ENCODE measurements around the gene LNPK. TPM values are rescaled to one million over a fixed set of nuclear protein-coding genes. Genes with fewer than 3 reads are reported as not detected.

LNPK gene
- total and polyA plus RNA-seq, 9 of the 15 experiments (the other 6 are each of a cell fraction or from before 2014, with no cell fraction given), result 6.4 to 40.4 (median 21.3) TPM

DNA sequence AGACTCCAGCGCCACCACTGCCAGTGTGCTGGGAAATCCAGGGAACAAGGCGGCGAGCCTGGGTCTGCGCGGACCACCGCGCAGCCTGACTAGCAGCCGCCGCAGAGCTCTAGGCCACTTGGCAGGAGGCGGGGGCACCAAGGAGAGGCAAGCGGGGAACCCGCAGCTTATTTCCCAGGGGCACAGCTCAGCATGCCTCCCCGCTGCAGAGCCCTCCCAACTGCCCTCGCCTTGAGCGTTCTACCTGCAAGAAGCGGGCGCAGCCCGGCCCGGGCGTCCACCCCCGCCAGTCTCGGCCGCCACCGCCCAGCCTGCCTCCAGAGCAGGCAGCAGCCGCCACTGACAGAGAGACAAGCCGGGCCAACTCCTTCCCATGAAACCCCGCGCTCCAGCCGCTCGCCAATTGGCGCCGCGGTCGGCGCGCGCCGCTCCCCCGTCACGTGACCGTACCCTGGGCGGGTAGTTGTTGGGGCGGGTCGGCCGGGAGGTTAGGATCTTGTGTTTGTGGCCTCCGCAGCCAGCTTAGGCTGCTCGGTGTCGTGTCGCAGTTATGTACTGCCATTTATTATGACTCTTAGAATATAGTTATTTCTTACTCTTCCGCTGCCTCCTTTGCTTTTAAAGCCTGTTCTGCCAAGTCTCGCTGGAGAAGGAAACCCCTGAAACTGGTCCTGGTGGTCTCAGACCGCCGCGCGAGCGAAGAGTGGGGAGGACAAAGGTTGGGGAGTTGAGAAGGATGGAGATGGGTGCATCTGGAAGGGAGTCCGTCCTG is at the start of gene LNPK (continued):
- no peak for TF ChIP-seq FOXA3 (CRISPR knock-in tag; conservative IDR thresholded peaks at IDR 0.05 in 1 of 2, IDR thresholded peaks at IDR 0.05 in 1 of 2)
- TF ChIP-seq SAFB2 (IDR thresholded peaks at IDR 0.05; ENCODE audit: borderline replicate concordance, low read depth, low read length, severe bottlenecking), result no peak
- TF ChIP-seq MYBL2 (IDR thresholded peaks at IDR 0.05; ENCODE audit: low read depth), result no peak
- TF ChIP-seq MYBL2 (CRISPR knock-in tag; IDR thresholded peaks at IDR 0.05; ENCODE audit: borderline replicate concordance), result no peak
- TF ChIP-seq HINFP (tag; conservative IDR thresholded peaks at IDR 0.05; ENCODE audit: low read depth), result 0 out of 2 replicates have a peak, but pooled peaks have one; percentile 30
- no peak for TF ChIP-seq SMC3 (conservative IDR thresholded peaks at IDR 0.05; ENCODE audit: insufficient read depth, low read depth, low read length)
- TF ChIP-seq, protein P1, sequence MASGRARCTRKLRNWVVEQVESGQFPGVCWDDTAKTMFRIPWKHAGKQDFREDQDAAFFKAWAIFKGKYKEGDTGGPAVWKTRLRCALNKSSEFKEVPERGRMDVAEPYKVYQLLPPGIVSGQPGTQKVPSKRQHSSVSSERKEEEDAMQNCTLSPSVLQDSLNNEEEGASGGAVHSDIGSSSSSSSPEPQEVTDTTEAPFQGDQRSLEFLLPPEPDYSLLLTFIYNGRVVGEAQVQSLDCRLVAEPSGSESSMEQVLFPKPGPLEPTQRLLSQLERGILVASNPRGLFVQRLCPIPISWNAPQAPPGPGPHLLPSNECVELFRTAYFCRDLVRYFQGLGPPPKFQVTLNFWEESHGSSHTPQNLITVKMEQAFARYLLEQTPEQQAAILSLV (tag; IDR thresholded peaks at IDR 0.05), result no peak
- TF ChIP-seq KDM5B (IDR thresholded peaks at IDR 0.05; ENCODE audit: insufficient replicate concordance, low read depth, low read length), result peak; percentile 94
- TF ChIP-seq TAF15 (IDR thresholded peaks at IDR 0.05; ENCODE audit: low read depth, low read length), result no peak
- TF ChIP-seq, protein P2, sequence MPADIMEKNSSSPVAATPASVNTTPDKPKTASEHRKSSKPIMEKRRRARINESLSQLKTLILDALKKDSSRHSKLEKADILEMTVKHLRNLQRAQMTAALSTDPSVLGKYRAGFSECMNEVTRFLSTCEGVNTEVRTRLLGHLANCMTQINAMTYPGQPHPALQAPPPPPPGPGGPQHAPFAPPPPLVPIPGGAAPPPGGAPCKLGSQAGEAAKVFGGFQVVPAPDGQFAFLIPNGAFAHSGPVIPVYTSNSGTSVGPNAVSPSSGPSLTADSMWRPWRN (IDR thresholded peaks at IDR 0.05; ENCODE audit: low read depth), result 0 out of 2 replicates have a peak, but pooled peaks have one; percentile 14
- TF ChIP-seq KAT2B (IDR thresholded peaks at IDR 0.05; ENCODE audit: low read depth, low read length), result no peak
- no peak for TF ChIP-seq ZC3H11A (IDR thresholded peaks at IDR 0.05; ENCODE audit: low read depth, low read length)
- TF ChIP-seq EGR1 (conservative IDR thresholded peaks at IDR 0.05), result peak; percentile 87
- TF ChIP-seq TBP (optimal IDR thresholded peaks at IDR 0.05; ENCODE audit: low read depth, low read length), result peak; percentile 79
- peak; percentile 25; the same call in 1 of the 2 replicates for TF ChIP-seq ZKSCAN1 (IDR thresholded peaks at IDR 0.05; ENCODE audit: low read depth, low read length)
- no peak for TF ChIP-seq ARID3A (IDR thresholded peaks at IDR 0.05; ENCODE audit: borderline replicate concordance, low read depth, low read length)
- no peak for TF ChIP-seq POLR3G (IDR thresholded peaks at IDR 0.05; ENCODE audit: extremely low read depth, insufficient read length, insufficient replicate concordance)
- peak; percentile 12; the same call in 1 of the 2 replicates for TF ChIP-seq ESRRA (IDR thresholded peaks at IDR 0.05; ENCODE audit: borderline replicate concordance, low read depth)
- no peak for TF ChIP-seq CHD1 (IDR thresholded peaks at IDR 0.05; ENCODE audit: low read length)
- no peak for TF ChIP-seq ADNP (tag; IDR thresholded peaks at IDR 0.05)
- peak; percentile 59 for TF ChIP-seq NFIC (IDR thresholded peaks at IDR 0.05)
- TF ChIP-seq ZC3H8 (IDR thresholded peaks at IDR 0.05), result no peak
- peak; percentile 28; the same call in 1 of the 2 replicates for TF ChIP-seq DPF2 (IDR thresholded peaks at IDR 0.05)
- peak; percentile 100 for TF ChIP-seq POLR2G (IDR thresholded peaks at IDR 0.05; ENCODE audit: low read depth, low read length)

Data from K562 (cell line).